ENCODE data around the gene DCAF5.

The DCAF5 gene

DNA sequence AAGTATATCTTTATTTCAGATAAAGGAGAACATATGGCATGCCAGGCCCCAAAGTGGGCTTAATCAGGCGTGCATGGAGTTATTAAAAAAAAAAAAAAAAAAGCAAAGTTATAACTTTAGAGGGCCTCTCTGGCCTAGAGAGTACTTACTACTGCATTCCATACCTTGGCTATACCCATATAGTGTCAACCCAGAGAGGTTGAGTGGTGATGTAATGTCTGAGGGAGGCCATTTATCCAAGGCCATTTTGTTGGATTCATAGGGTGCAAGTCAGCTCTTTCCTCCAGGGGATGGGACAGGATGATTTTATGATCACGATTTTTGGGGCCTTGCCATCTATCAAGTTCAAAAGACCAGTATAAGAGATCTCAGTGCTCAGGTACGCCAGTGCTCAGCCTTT lies 66.4 kb downstream of the DCAF5 start:
- Histone ChIP-seq H4K20me1 (ENCODE audit: insufficient read depth, low read length, poor library complexity, severe bottlenecking) (no peaks in the 10 kb centered on the region), H3K4me3 (ENCODE audit: low read length, poor library complexity, severe bottlenecking) (no peak overlapping the region), H3K9me3 (ENCODE audit: insufficient read depth, low read depth, low read length) (no peaks in the 10 kb centered on the region), H3K4me1 (ENCODE audit: insufficient read depth, low read length, poor library complexity, severe bottlenecking) (no peaks in the 10 kb centered on the region), H3K79me2 (ENCODE audit: insufficient read depth, low read length) (no peaks in the 10 kb centered on the region), H3K9me2 (replicated peaks; ENCODE audit: low read depth, low read length) (no peaks in the 10 kb centered on the region), H3K9ac (ENCODE audit: low read depth, low read length, poor library complexity, severe bottlenecking) (no peak overlapping the region), H2AFZ (ENCODE audit: low read length) (no peak overlapping the region), H3K36me3 (ENCODE audit: insufficient read depth, low read length) (peaks cover 97% of the 10 kb centered on the region), H3F3A (ENCODE audit: low read depth) (no peaks in the 10 kb centered on the region), H3K27me3 (ENCODE audit: insufficient read depth, low read length, poor library complexity, severe bottlenecking) (no peaks in the 10 kb centered on the region), H3K4me2 (ENCODE audit: low read depth, low read length, poor library complexity, severe bottlenecking) (no peak overlapping the region)
- TF ChIP-seq, protein P1, sequence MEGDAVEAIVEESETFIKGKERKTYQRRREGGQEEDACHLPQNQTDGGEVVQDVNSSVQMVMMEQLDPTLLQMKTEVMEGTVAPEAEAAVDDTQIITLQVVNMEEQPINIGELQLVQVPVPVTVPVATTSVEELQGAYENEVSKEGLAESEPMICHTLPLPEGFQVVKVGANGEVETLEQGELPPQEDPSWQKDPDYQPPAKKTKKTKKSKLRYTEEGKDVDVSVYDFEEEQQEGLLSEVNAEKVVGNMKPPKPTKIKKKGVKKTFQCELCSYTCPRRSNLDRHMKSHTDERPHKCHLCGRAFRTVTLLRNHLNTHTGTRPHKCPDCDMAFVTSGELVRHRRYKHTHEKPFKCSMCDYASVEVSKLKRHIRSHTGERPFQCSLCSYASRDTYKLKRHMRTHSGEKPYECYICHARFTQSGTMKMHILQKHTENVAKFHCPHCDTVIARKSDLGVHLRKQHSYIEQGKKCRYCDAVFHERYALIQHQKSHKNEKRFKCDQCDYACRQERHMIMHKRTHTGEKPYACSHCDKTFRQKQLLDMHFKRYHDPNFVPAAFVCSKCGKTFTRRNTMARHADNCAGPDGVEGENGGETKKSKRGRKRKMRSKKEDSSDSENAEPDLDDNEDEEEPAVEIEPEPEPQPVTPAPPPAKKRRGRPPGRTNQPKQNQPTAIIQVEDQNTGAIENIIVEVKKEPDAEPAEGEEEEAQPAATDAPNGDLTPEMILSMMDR (conservative IDR thresholded peaks at IDR 0.05; ENCODE audit: low read length) = no peak
- TF ChIP-seq EZH2phosphoT487 (IDR thresholded peaks at IDR 0.05; ENCODE audit: borderline replicate concordance) = no peak

DNA sequence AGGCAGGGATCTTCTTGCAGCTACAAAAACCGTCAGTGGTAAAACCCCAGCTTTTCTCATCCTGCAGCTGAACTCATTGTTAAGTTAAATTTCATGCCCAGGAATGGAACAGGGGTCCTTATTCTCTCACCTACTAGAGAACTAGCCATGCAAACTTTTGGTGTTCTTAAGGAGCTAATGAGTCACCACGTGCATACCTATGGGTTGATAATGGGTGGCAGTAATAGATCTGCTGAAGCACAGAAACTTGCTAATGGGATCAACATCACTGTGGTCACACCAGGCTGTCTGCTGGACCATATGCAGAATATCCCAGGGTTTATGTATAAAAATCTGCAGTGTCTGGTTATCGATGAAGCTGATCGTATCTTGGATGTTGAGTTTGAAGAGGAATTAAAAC lies 68.9 kb downstream of the DCAF5 start:
- Histone ChIP-seq H3K9me3 (ENCODE audit: insufficient read depth, low read depth, low read length) (no peaks in the 10 kb centered on the region), H3K9ac (ENCODE audit: low read depth, low read length, poor library complexity, severe bottlenecking) (no peak overlapping the region), H3K4me1 (ENCODE audit: insufficient read depth, low read length, poor library complexity, severe bottlenecking) (peaks cover 2% of the 10 kb centered on the region), H3K4me3 (ENCODE audit: low read length, poor library complexity, severe bottlenecking) (no peak overlapping the region), H3K9me2 (replicated peaks; ENCODE audit: low read depth, low read length) (no peaks in the 10 kb centered on the region), H4K20me1 (ENCODE audit: insufficient read depth, low read length, poor library complexity, severe bottlenecking) (no peaks in the 10 kb centered on the region), H3F3A (ENCODE audit: low read depth) (no peaks in the 10 kb centered on the region), H2AFZ (ENCODE audit: low read length) (no peak overlapping the region), H3K36me3 (ENCODE audit: insufficient read depth, low read length) (peaks cover 87% of the 10 kb centered on the region), H3K4me2 (ENCODE audit: low read depth, low read length, poor library complexity, severe bottlenecking) (no peak overlapping the region), H3K27me3 (ENCODE audit: insufficient read depth, low read length, poor library complexity, severe bottlenecking) (no peaks in the 10 kb centered on the region), H3K79me2 (ENCODE audit: insufficient read depth, low read length) (no peaks in the 10 kb centered on the region)
- TF ChIP-seq, protein P1 (conservative IDR thresholded peaks at IDR 0.05; ENCODE audit: low read length) = no peak
- TF ChIP-seq EZH2phosphoT487 (IDR thresholded peaks at IDR 0.05; ENCODE audit: borderline replicate concordance) = no peak

DNA sequence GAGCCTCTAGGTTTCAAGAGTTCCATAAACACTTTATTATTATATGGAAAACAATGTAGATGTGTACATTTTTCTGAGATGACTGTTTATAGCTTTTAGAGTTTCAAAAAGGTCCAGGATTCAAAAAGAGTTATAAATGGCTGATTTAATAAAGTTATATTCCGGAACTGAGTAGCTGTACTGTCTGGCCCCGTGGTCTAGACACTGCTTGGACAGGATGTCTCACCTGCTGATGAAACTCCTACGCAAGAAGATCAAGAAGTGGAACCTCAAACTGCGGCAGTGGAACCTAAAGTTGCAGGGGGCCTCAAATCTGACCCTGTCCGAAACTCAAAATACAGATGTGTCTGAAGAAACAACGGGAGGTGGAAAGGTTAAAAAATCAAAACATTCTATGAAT lies 69.7 kb downstream of the DCAF5 start:
- H3K9me2 ChIP-seq (replicated peaks; ENCODE audit: low read depth, low read length) = no peaks in the 10 kb centered on the region
- H3K36me3 ChIP-seq (ENCODE audit: insufficient read depth, low read length) = peaks cover 85% of the 10 kb centered on the region
- H3K9ac ChIP-seq (ENCODE audit: low read depth, low read length, poor library complexity, severe bottlenecking) = no peak overlapping the region
- TF ChIP-seq EZH2phosphoT487 (IDR thresholded peaks at IDR 0.05; ENCODE audit: borderline replicate concordance) = no peak
- peaks cover 4% of the 10 kb centered on the region for H3K4me1 ChIP-seq (ENCODE audit: insufficient read depth, low read length, poor library complexity, severe bottlenecking)
- no peaks in the 10 kb centered on the region for H3K27me3 ChIP-seq (ENCODE audit: insufficient read depth, low read length, poor library complexity, severe bottlenecking)
- H3K79me2 ChIP-seq (ENCODE audit: insufficient read depth, low read length) = no peaks in the 10 kb centered on the region
- H4K20me1 ChIP-seq (ENCODE audit: insufficient read depth, low read length, poor library complexity, severe bottlenecking) = no peaks in the 10 kb centered on the region
- H3K4me3 ChIP-seq (ENCODE audit: low read length, poor library complexity, severe bottlenecking) = no peak overlapping the region
- no peaks in the 10 kb centered on the region for H3F3A ChIP-seq (ENCODE audit: low read depth)
- no peak overlapping the region for H2AFZ ChIP-seq (ENCODE audit: low read length)
- no peaks in the 10 kb centered on the region for H3K9me3 ChIP-seq (ENCODE audit: insufficient read depth, low read depth, low read length)
- no peak overlapping the region for H3K4me2 ChIP-seq (ENCODE audit: low read depth, low read length, poor library complexity, severe bottlenecking)

DNA sequence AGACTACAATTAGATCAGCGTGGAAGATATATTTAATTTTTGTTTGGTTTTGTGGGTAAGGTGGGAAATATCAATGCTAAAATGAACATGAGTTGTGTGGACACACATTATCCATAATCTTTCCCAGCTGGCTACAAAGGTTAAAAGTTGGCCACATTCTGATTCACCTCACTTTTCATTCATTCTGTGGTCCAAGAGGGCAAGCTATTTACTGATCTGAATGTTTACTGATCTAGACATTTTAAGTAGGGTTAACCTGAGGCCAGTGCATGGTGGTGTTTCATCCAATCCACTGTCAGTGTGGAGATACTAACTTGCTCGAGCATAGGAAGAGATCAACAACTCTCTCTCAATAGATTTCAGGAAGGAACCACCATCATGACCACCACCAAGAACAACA lies 71.6 kb downstream of the DCAF5 start:
- Histone ChIP-seq H3K4me2 (ENCODE audit: low read depth, low read length, poor library complexity, severe bottlenecking) (no peak overlapping the region), H3K9me3 (ENCODE audit: insufficient read depth, low read depth, low read length) (no peaks in the 10 kb centered on the region), H2AFZ (ENCODE audit: low read length) (no peak overlapping the region), H3K79me2 (ENCODE audit: insufficient read depth, low read length) (no peaks in the 10 kb centered on the region), H3K4me1 (ENCODE audit: insufficient read depth, low read length, poor library complexity, severe bottlenecking) (peaks cover 4% of the 10 kb centered on the region), H4K20me1 (ENCODE audit: insufficient read depth, low read length, poor library complexity, severe bottlenecking) (no peaks in the 10 kb centered on the region), H3K9me2 (replicated peaks; ENCODE audit: low read depth, low read length) (no peaks in the 10 kb centered on the region), H3K9ac (ENCODE audit: low read depth, low read length, poor library complexity, severe bottlenecking) (no peak overlapping the region), H3K27me3 (ENCODE audit: insufficient read depth, low read length, poor library complexity, severe bottlenecking) (no peaks in the 10 kb centered on the region), H3F3A (ENCODE audit: low read depth) (no peaks in the 10 kb centered on the region), H3K4me3 (ENCODE audit: low read length, poor library complexity, severe bottlenecking) (no peak overlapping the region), H3K36me3 (ENCODE audit: insufficient read depth, low read length) (peaks cover 73% of the 10 kb centered on the region)
- TF ChIP-seq EZH2phosphoT487 (IDR thresholded peaks at IDR 0.05; ENCODE audit: borderline replicate concordance) = no peak
- TF ChIP-seq, protein P1 (conservative IDR thresholded peaks at IDR 0.05; ENCODE audit: low read length) = no peak
